NT2/D1 (cell line): ENCODE data around the gene AMZ1.

Experiments
- SUZ12 ChIP-seq: IDR thresholded peaks from 2 replicates; pipeline ENCODE4 v1.6.1; 2011; ENCODE audit not compliant: insufficient read length, insufficient read depth; ENCODE audit errors: extremely low read depth
- YY1 ChIP-seq: IDR thresholded peaks from 2 replicates; pipeline ENCODE4 v1.6.1; 2011; ENCODE audit not compliant: insufficient read length, insufficient read depth
- ZNF274 ChIP-seq: IDR thresholded peaks from 2 replicates; pipeline ENCODE4 v1.6.1; 2011; ENCODE audit warnings: mild to moderate bottlenecking, low read depth, low read length

- TF ChIP-seq YY1 (no peak), ZNF274 (no peak), SUZ12 (no peak)
Measured at GRCh38 chr7:2708547-2709310, 20.7 kb downstream of the AMZ1 start.
